K562 (cell line): ENCODE measurements around the gene KHNYN. TPM values are rescaled to one million over a fixed set of nuclear protein-coding genes. Genes with fewer than 3 reads are reported as not detected.

Experiments
- ATAC-seq: fragments of 200-7000 bp; cut with Tn5 transposase; 3 replicates; pipeline ENCODE4 v1.9.1; 2020; ENCODE audit warnings: moderate library complexity
- BruUV-seq: library from RNA; stranded (reverse); fragments of 400-500 nt; replicated peaks from 2 replicates; lab custom pipeline; 2021; lab: Mats Ljungman, UMichigan
- CTCF ChIA-PET: fragments of 300-600 bp; formaldehyde crosslinking; extraction: SDS; loops from one replicate; lab custom pipeline; 2021; ENCODE audit warnings: low intra/inter-chr PET ratio; lab: Yijun Ruan, JAX
- POLR2A ChIA-PET: fragments of 300-600, 350-650 bp; sonication (Branson Sonifier 250); formaldehyde crosslinking; extraction: SDS; loops from one replicate; lab custom pipeline; 2021; ENCODE audit warnings: antibody characterized with exemption, inconsistent platforms; lab: Yijun Ruan, JAX
- DNase-seq, 4 experiments: peaks; one replicate each; pipeline versions ENCODE4 v3.0.0 to v3.0.0-alpha.2; 2011 to 2018; ENCODE audit warnings: low spot score in 3 of 4, mixed read lengths in 3 of 4; ENCODE audit errors: extremely low read depth in 1 of 4
- FAIRE-seq: peaks from 2 replicates; lab custom pipeline; 2011; peaks lifted over from hg19 to GRCh38; lab: Jason Lieb, UNC
- H2AFZ ChIP-seq: 2 replicates; pipeline ENCODE4 v1.6.0; 2011; ENCODE audit warnings: low read depth, low read length, control low read depth, inconsistent platforms
- H3K27ac ChIP-seq: fragments of 200-600 bp; 3 replicates; pipeline ENCODE4 v1.8.0; 2011; ENCODE audit warnings: low read depth, mild to moderate bottlenecking, control low read depth, inconsistent platforms, low read length, moderate library complexity, mixed read lengths; ENCODE audit errors: extremely low read depth
- H3K27me3 ChIP-seq, 2 experiments: fragments of 300-600 bp in 1 of 2; 2 replicates in 1 of 2; 3 replicates in 1 of 2; pipeline versions ENCODE4 v1.6.0 to v1.8.0; 2011; ENCODE audit warnings: inconsistent platforms in 2 of 2, low read length in 2 of 2, mild to moderate bottlenecking in 1 of 2, mixed read lengths in 1 of 2, moderate library complexity in 1 of 2; ENCODE audit not compliant: control insufficient read depth in 2 of 2, insufficient read depth in 2 of 2
- H3K36me3 ChIP-seq: fragments of 300-600 bp; 3 replicates; pipeline ENCODE4 v1.8.0; 2011; ENCODE audit warnings: mild to moderate bottlenecking, low read length, inconsistent platforms; ENCODE audit not compliant: control insufficient read depth, insufficient read depth
- H3K4me1 ChIP-seq, 2 experiments: fragments of 200-600 bp in 1 of 2; replicated peaks in 1 of 2; 2 replicates in 1 of 2; 3 replicates in 1 of 2; pipeline versions ENCODE4 v1.5.1 to v1.8.0; 2011; ENCODE audit warnings: inconsistent platforms in 2 of 2, low read length in 2 of 2, mild to moderate bottlenecking in 1 of 2, mixed read lengths in 1 of 2, moderate library complexity in 1 of 2; ENCODE audit not compliant: control insufficient read depth in 2 of 2, insufficient read depth in 2 of 2
- H3K4me2 ChIP-seq: 2 replicates; pipeline ENCODE4 v1.6.1; 2011; ENCODE audit warnings: low read length, control low read depth, inconsistent platforms, mixed read lengths; ENCODE audit not compliant: insufficient read depth
- H3K4me3 ChIP-seq: fragments of 200-600 bp; sonication (generic), shearing (Covaris generic); 2 replicates; pipeline ENCODE4 v1.5.1; 2016; ENCODE audit warnings: control low read depth, inconsistent platforms
- H3K79me2 ChIP-seq: fragments of 200-600 bp; 3 replicates; pipeline ENCODE4 v1.8.0; 2011; ENCODE audit warnings: low read length, inconsistent platforms; ENCODE audit not compliant: control insufficient read depth, insufficient read depth
- H3K9ac ChIP-seq, 2 experiments: 2 replicates each; pipeline versions ENCODE4 v1.6.0 to v1.6.1; 2011; ENCODE audit warnings: low read depth in 2 of 2, low read length in 2 of 2, control low read depth in 1 of 2, inconsistent platforms in 1 of 2, mild to moderate bottlenecking in 1 of 2, mixed read lengths in 1 of 2; ENCODE audit not compliant: insufficient read depth in 1 of 2
- H3K9me1 ChIP-seq: one replicate; pipeline ENCODE4 v1.6.0; 2011; ENCODE audit warnings: inconsistent platforms, mild to moderate bottlenecking, low read length, moderate library complexity; ENCODE audit not compliant: control insufficient read depth, insufficient read depth
- H3K9me3 ChIP-seq: replicated peaks from 2 replicates; pipeline ENCODE4 v1.5.1; 2011; ENCODE audit warnings: low read depth, low read length, inconsistent platforms; ENCODE audit not compliant: control insufficient read depth, insufficient read depth
- H4K20me1 ChIP-seq: replicated peaks from 2 replicates; pipeline ENCODE4 v1.6.1; 2011; ENCODE audit warnings: low read length, inconsistent platforms, mixed read lengths; ENCODE audit not compliant: control insufficient read depth, insufficient read depth
- CBX2 ChIP-seq: fragments of 200-600 bp; sonication (generic); IDR thresholded peaks from one replicate; pipeline ENCODE4 v1.6.1; 2012; ENCODE audit warnings: mild to moderate bottlenecking, low read length, inconsistent platforms; ENCODE audit not compliant: insufficient read depth, poor library complexity, severe bottlenecking
- CTCF ChIP-seq, 3 experiments: IDR thresholded peaks in 2 of 3; conservative IDR thresholded peaks in 1 of 3; 2 replicates each; pipeline ENCODE4 v1.5.1; 2011 to 2012; ENCODE audit warnings: low read length in 3 of 3, mild to moderate bottlenecking in 3 of 3, control low read depth in 2 of 3, improper control_type of control experiment in 1 of 3, inconsistent platforms in 1 of 3, low read depth in 1 of 3, mixed read lengths in 1 of 3, moderate library complexity in 1 of 3; ENCODE audit not compliant: insufficient read depth in 2 of 3
- POLR2AphosphoS5 ChIP-seq: IDR thresholded peaks from 2 replicates; pipeline ENCODE4 v1.6.1; 2011; ENCODE audit warnings: mild to moderate bottlenecking, low read depth, low read length, moderate library complexity; ENCODE audit not compliant: control insufficient read depth, insufficient read depth
- WGBS: fragments of 100-300 bp; shearing (Covaris generic); methylation state at CpG from one replicate; pipeline ENCODE4 v1.1.6; 2016; ENCODE audit warnings: low coverage, mixed read lengths; ENCODE audit not compliant: insufficient coverage; ENCODE audit errors: missing lambda C conversion rate; 5-methylcytosine and 5-hydroxymethylcytosine counted together
- in situ Hi-C: fragments of 300-500 bp; cut with MboI; formaldehyde crosslinking; loops from 4 replicates; pipeline ENCODE4 v1.15.0; 2018; ENCODE audit warnings: inconsistent platforms, mixed read lengths
- intact Hi-C: fragments of 100-400 bp; cut with micrococcal nuclease; formaldehyde crosslinking; loops from 2 replicates; pipeline ENCODE4 v1.14.2; 2022
- polyA plus RNA-seq, 8 experiments: library from polyadenylated mRNA; depleted of rRNA in 4 of 8; stranded (reverse) in 5 of 8; unstranded in 3 of 8; fragments of >200 nt; fragmentation: Nextera tagmentation in 2 of 8; fragmentation: Illumina TruSeq in 1 of 8; extraction: Ambion mirVana in 2 of 8; extraction: Trizol in 1 of 8; gene quantifications; 2 replicates each; pipeline versions ENCODE4 v1.2.1 to v1.2.3, GENCODE V29; 2011 to 2014; ENCODE audit warnings: inconsistent platforms in 1 of 8, missing spikeins in 1 of 8
- total RNA-seq, 7 experiments: library from RNA; depleted of rRNA in 6 of 7; stranded (reverse); fragments of >200 nt in 6 of 7; fragmentation: Illumina TruSeq in 2 of 7; extraction: Trizol in 2 of 7; gene quantifications; 2 replicates each; pipeline versions ENCODE4 v1.2.1 to v1.2.3, GENCODE V29; 2011 to 2021; ENCODE audit warnings: low replicate concordance in 1 of 7

Gene KHNYN
- total and polyA plus RNA-seq, 9 of the 15 experiments (the other 6 are each of a cell fraction or from before 2014, with no cell fraction given) = 0.76 to 26.0 (median 14.1) TPM

GRCh38 chr14:24439257-24439656 is 9.5 kb downstream of the KHNYN start:
- Histone ChIP-seq H3K9me3 (no peaks in the 10 kb centered on the region), H3K4me3 (no peak overlapping the region), H3K36me3 (peaks cover 53% of the 10 kb centered on the region), H4K20me1 (no peaks in the 10 kb centered on the region), H3K9ac (no peak overlapping the region), H3K4me1 (peaks cover 0 to 10% of the 10 kb centered on the region in 2 experiments; a peak in 2 of 5 replicates), H3K9me1 (no peaks in the 10 kb centered on the region), H2AFZ (no peak overlapping the region), H3K4me2 (no peak overlapping the region), H3K79me2 (peaks cover 23% of the 10 kb centered on the region)
- ChIA-PET CTCF (interaction anchor here (0.5 kb wide), 1 partner anchor 106 kb away, joined by 3 read pairs; no protein-coding TSS in a partner anchor), POLR2A (interaction anchor here (3.6 kb wide), 1 partner anchor 9 kb away, joined by 43 read pairs; the partner anchor contains the start of genes CBLN3 and KHNYN)
- BruUV-seq = no TSS peak
- no peak for FAIRE-seq
- intact Hi-C loops (no loop called here), in situ Hi-C loops (loop anchor here (10.0 kb wide), 2 partner anchors 194 to 384 kb away; partner anchors contain the start of genes CARMIL3 and TINF2)
- 80% methylated on average over 1 of the region's 1 CpG for WGBS
- TF ChIP-seq POLR2AphosphoS5 = peak; percentile 5; the same call in 1 of the 2 replicates
- no peak for TF ChIP-seq CTCF (IDR thresholded peaks at IDR 0.05 in 2 of 3, conservative IDR thresholded peaks at IDR 0.05 in 1 of 3; ENCODE audit: insufficient read depth in 2 of 3, low read depth in 1 of 3, low read length in 3 of 3)
- TF ChIP-seq CBX2 = no peak
- TF ChIP-seq, all 486 proteins: peak for 1
- H3K27me3 ChIP-seq = no peaks in the 10 kb centered on the region
- no peak overlapping the region for H3K27ac ChIP-seq
- no peak for DNase-seq
- ATAC-seq = no peak
